ENCODE data around the gene ADARB1.

The ADARB1 gene

GRCh38 chr21:45228171-45228641 lies 153.8 kb downstream of the ADARB1 start:
- DNase-seq (ENCODE audit: low spot score), result no peak

- DNase-seq (ENCODE audit: low spot score), result no peak
Measured at GRCh38 chr21:45228656-45229240, 154.4 kb downstream of the ADARB1 start.

- no peak for DNase-seq (ENCODE audit: low spot score)
Measured at GRCh38 chr21:45231705-45232104, 157.3 kb downstream of the ADARB1 start.

GRCh38 chr21:45234127-45234526 lies 159.7 kb downstream of the ADARB1 start:
- DNase-seq (ENCODE audit: low spot score), result no peak

GRCh38 chr21:45234965-45235364 lies 160.6 kb downstream of the ADARB1 start:
- no peak for DNase-seq (ENCODE audit: low spot score)

GRCh38 chr21:45235488-45235887 lies 161.1 kb downstream of the ADARB1 start:
- no peak for DNase-seq (ENCODE audit: low spot score)

GRCh38 chr21:45236481-45236880 lies 162.1 kb downstream of the ADARB1 start:
- no peak for DNase-seq (ENCODE audit: low spot score)

- DNase-seq (ENCODE audit: low spot score), result no peak
Measured at GRCh38 chr21:45237401-45237800, 163.0 kb downstream of the ADARB1 start.

GRCh38 chr21:45241357-45241756 lies 167.0 kb downstream of the ADARB1 start:
- DNase-seq (ENCODE audit: low spot score), result no peak

GRCh38 chr21:45243603-45244002 lies 169.2 kb downstream of the ADARB1 start:
- DNase-seq (ENCODE audit: low spot score), result no peak

GRCh38 chr21:45244799-45245340 lies 170.5 kb downstream of the ADARB1 start:
- DNase-seq (ENCODE audit: low spot score), result peak; percentile 40

- DNase-seq (ENCODE audit: low spot score), result peak; percentile 32
Measured at GRCh38 chr21:45246386-45247320, 172.3 kb downstream of the ADARB1 start.

GRCh38 chr21:45248301-45248892 lies 174.0 kb downstream of the ADARB1 start:
- peak; percentile 22 for DNase-seq (ENCODE audit: low spot score)

- DNase-seq (ENCODE audit: low spot score), result peak; percentile 54
Measured at GRCh38 chr21:45248893-45249381, 174.6 kb downstream of the ADARB1 start.

- no peak for DNase-seq (ENCODE audit: low spot score)
Measured at GRCh38 chr21:45249626-45250025, 175.2 kb downstream of the ADARB1 start.

- DNase-seq (ENCODE audit: low spot score), result no peak
Measured at GRCh38 chr21:45250272-45250671, 175.9 kb downstream of the ADARB1 start.

GRCh38 chr21:45250914-45251634 lies 176.7 kb downstream of the ADARB1 start:
- DNase-seq (ENCODE audit: low spot score), result no peak

GRCh38 chr21:45251635-45252447 lies 177.5 kb downstream of the ADARB1 start:
- no peak for DNase-seq (ENCODE audit: low spot score)

- no peak for DNase-seq (ENCODE audit: low spot score)
Measured at GRCh38 chr21:45252448-45252925, 178.1 kb downstream of the ADARB1 start.

GRCh38 chr21:45253180-45253579 lies 178.8 kb downstream of the ADARB1 start:
- no peak for DNase-seq (ENCODE audit: low spot score)
